CD4-positive, alpha-beta T cell treated with Interleukin-6 at 100 ng/mL for 8 hours (primary cell): ENCODE results near the gene RGS9.
"Not testable (repeated sequence)": the region's sequence is repeated elsewhere in the genome, so short reads cannot be mapped to it uniquely, and the experiment has no call there.

Experiments
- DNase-seq: peaks from one replicate; pipeline ENCODE4 v3.0.0-alpha.2; 2020; ENCODE audit warnings: mixed read lengths, low spot score

RGS9 gene

DNA sequence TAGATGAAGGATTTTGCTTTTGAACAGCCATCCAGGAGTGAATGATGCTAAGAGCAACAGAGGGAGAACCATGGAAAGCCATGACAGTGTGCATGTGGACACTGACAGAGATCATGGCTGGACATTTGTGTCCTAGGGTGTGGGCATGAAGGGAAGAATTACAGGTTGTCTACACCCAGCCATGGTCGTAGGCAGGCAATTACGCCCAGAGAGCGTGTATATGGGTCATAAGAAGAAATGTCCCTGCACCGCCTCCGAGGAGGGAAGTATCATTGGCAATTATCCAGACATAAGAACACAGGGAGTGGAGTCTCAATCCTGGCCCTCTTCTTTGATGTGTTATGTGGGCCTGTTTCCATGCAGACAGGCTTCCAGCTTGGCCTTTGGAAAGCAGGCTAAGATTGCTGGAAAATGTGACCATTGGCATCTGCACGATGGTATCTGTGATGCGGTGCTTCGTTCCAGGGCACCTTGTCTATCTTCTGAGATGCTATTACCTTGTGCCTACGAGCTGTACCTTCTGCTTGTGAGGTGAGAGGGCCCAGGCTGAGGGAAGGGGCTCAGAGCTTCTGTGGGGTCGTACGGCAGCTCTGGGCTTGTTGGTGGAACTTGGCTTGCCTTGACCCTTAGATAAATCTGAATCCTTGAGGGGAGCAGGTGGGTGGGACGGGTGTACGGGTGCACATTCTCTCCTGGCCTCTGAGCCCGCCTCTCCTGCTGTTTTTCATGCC lies 19.8 kb downstream of the RGS9 start:
- no peak for DNase-seq

DNA sequence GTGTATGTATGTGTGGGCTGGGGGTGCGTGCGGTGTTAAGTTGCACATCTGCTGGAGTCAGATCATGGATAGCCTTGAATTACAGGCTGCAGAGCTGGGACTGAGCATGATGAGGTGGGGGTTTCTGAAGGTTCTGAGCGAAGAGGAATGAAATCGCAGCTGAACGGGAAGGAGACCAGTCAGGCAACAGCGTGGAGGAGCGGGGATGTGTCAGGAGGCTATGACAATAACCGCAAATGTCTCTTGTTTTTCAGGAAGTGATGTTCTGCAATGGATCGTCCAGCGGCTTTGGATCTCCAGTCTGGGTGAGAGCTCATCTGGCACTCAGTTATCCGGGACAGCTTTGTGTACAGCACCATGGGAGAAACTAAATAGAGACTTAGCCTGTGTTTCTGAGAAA lies 20.9 kb downstream of the RGS9 start:
- no peak for DNase-seq

DNA sequence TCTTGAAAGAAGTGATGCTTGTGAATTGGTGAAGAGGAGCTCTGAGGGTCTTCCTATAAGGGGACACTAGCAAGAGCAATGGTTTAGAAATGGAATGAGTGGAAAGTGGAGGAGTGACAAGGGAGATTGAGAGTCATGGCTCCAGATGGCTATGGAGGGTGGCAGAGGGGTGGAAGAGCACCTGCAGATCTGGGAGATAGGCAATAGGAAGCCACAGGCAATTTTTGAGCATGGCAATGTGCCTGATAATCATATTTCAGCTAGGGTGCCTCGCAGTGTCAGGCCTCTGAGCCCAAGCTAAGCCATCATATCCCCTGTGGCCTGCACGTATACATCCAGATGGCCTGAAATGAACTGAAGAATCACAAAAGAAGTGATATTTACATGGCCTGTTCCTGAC lies 21.5 kb downstream of the RGS9 start:
- no peak for DNase-seq

DNA sequence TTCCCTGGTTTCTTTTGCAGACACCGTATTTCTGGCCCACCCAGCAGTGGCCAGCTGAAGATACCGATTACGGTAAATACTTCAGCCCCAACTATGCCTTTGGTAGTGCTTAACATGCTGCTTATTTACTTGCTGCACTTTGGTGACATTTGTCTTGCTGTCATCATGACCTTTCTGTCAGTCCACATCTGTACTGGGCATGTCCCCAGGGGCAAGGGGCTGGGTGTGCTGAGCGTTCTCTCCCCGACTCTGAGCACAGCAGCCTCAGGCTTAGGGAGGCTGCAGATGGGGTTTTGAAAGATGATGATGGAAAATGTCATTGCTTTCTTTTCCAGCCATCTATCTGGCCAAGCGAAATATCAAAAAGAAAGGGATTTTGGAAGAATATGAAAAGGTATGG lies 23.3 kb downstream of the RGS9 start:
- DNase-seq: no peak

DNA sequence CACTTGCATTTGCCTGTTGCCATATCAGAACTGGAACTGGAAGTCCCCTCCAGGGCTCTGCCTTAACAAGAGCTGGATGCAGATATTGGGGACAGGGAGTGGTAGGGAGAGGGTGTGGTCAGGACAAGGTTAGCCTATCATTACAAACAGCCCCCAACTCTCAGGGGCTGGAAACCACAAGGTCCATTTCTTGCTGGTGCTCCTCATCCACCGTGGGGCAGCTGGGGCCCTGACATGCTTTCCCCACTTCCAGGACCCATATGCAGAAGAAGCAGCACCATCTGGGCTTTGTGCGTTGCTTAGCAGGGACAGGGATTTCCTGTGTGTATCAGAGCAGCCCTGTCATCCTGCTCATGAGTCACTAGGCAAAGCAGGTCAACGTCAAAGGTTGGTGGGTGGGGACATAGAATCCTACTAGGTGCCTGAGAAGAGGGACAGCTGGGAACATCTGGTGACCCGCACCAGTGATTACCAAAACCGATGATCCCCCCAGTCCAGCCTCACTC lies 26.9 kb downstream of the RGS9 start:
- DNase-seq: peak; percentile 52

DNA sequence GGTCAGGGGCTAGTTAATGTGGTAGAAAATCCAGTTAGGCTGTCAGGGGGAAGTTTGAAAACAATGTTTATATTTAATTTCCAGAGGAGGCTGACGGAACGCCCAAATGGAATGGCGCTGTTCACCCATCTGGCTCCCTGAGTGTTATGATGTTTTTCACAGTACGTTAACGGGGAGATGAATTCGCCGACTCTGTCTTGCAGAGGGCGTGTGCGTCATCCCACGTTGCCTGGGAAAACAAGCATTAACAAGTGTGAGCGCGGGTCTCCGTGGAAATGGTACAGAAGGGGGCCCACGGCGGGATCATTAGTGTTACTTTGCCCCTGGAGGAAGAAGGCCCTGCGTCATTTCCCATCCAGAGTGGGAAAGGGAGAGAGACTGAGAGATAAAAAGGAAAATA lies 29.6 kb downstream of the RGS9 start:
- no peak for DNase-seq

DNA sequence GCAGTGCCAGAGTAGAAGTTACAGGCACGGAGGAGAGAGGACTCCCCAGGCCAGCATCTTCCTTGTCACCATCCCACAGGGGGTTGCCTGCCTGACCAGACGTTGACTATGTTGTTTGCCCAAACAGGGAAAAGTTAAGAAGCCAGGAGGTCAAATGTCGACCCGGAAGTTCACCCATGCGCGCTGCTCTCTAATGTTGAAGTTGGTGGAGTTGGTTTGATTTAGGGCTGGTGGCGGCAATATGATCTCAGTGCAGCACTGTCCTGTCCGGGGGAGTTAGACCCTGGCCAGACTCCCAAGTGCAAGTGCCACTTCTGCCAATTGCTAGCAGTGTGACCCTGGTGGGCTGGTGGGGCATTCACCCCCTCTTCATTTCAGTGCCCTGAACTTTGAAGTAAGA lies 30.4 kb downstream of the RGS9 start:
- no peak for DNase-seq

DNA sequence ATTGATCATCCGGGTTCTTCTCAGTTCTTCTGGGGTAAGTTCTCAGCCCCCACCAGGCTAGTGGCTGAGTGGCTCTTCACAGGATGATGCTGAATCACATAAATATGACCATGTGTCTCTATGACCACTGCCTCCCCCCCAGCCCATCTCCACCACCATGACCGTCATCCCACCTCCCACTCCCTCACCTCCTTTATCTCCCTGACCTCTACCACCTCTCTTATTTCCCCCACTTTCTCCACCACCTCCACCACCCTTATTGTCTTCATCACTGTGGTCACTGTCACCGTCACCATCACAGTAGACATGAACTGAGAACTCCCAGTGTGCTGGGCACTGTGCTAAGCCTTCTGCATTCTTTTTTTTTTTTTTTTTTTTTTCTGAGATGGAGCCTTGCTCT lies 32.5 kb downstream of the RGS9 start:
- no peak for DNase-seq

DNA sequence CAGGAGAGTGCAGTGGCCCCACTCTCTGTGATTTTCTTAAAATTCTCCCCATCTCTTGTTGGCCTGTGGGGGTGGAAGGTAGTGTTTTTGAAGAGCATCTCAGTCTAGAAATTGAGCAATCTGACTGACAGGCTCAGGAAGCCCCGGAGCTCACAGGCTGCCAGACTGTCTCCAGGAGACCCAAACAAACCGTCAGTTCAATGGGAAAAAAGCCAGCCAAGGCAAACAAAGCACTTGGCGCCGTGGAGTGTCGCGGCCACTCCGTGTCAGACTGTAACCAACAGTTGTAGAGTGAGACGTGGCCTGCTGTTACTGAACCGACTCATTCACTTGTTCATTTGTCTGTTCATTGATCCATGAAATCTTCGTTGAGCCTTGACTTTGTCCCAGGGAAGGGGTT lies 33.7 kb downstream of the RGS9 start:
- DNase-seq: no peak

DNA sequence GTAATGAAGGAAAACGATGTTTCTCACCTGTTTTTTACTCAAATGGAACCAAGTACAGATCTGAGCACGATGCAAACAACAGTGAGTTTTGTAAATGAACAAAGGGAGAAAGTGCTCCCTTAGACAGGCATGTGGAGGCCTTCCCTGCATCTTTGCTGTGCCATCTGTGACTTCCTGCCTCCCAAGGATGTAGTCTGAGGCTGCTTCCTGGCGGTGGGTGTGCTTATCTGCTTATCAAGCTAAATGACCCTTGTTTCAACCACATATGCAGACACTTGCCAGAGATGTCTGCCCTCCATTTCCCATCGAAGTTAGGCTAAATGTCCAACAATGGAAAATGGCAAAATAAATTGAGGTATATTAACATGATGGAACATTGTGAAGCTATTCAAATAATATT lies 34.6 kb downstream of the RGS9 start:
- DNase-seq: no peak

DNA sequence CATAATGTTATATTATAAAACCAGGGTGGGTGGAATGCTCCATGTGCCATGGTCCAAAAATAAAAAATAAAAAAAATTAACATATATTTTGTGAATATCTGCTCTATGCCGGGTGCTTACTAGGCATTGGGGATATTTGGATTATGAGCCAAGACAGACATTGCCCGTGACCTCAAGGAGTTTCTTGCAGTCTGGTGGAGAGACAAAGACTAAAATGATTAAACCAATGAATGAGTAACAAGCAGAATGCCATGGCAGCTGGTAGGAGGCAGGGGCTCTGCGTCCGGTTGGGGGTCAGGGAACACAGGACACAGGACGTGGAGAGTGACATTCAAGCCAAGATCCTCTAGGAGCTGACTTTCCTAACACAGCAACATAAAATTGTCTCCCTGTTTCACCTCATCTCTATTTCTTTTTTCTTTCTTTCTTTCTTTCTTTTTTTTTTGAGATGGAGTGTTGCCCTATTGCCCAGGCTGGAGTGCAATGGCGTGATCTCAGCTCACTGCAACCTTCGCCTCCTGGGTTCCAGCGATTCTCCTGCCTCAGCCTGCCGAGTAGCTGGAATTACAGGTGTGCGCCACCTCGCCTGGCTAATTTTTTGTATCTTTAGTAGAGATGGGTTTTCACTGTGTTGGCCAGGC lies 35.4 kb downstream of the RGS9 start:
- no peak for DNase-seq

DNA sequence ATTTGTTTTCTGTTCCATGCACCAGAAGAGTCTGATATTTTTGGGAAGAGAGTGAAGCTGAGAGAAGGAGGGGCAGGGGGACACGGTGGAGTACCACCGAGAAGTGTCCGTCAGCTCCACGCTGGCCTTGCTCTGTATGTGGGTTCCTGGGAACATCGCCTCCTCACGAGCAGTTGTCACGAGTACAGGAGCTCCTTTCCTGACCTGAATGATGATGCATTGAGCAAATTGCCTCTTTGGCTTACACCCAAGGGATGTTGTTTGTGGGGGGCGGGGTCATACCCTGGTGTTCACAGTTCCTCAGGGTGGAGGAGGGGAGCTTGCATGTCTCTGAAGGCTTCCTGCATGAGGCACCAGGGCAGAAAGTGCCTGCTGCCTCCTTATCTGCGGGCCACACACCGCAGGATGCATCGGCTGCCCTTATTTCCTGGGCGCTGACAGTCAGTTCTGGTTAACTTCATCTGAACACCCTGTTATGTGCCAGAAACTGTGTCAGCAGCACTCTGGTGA lies 36.2 kb downstream of the RGS9 start:
- peak; percentile 89 for DNase-seq

DNA sequence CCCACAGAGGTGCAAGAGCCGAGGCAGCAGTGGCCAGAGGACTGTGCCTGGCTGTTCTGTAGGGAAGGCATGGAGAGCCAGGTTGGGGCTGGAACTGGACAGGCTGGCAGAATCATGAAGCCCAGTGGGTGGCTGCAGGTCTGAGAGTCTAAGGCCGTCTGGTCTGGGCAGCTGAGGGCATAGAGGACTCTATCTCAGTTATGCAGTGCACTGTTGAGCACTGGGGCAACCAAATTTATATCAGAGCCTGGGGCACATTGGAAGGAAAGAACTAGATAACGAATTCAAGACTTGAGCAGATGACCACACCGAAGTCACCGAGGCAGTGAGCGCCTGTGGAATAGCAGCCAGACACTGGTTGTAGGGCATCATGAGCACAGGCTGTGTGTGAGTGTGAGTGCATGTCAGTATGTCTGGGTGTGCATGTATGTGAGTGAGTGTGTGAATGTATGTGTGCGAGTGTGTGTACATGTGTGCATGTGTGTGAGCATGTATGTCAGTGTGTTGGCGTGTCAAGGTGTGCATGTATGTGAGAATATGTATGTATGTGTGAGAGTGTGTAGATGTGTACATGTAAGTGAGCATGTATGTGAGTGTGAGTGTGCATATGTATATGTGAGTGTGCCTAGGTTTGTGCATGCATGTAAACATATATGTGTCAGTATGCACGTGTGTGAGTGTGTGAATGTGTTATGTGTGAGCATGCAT lies 37.0 kb downstream of the RGS9 start:
- DNase-seq: no peak

DNA sequence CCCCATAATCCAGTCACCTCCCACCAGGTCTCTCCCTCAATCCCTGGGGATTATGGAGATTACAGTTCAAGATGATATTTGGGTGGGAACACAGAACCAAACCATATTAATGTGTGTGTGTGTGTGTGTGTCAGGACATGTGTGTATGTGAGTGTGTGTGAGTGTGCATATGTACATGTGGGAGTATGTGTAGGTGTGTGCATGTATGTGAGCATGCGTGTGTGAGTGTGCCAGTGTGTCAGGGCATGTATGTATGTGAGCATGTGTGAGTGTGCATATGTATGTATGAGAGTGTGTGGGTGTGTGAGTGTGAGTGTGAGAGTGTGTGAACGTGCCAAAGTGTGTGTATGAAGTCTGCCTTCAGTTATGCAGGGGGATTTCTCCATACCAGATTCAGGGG lies 37.8 kb downstream of the RGS9 start:
- DNase-seq: no peak

DNA sequence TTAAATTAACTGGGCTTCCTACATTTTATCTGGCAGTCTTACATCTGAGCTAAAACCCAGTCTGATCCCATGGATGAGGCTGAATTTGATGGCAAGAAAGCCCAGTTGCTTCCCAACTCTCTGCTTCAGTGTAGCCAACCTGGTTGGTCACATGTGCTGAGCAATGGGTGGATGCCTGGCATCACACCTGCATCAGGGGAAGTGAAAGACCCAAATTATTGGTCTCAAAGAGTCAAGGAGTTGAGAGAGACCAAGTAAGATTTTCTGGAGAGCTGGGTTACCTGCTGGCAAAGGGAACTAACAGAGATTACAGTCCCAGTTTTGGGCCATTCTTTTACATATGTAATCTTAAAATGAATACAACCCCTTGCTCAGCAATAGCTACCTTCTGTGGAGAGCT lies 38.8 kb downstream of the RGS9 start:
- DNase-seq: no peak

DNA sequence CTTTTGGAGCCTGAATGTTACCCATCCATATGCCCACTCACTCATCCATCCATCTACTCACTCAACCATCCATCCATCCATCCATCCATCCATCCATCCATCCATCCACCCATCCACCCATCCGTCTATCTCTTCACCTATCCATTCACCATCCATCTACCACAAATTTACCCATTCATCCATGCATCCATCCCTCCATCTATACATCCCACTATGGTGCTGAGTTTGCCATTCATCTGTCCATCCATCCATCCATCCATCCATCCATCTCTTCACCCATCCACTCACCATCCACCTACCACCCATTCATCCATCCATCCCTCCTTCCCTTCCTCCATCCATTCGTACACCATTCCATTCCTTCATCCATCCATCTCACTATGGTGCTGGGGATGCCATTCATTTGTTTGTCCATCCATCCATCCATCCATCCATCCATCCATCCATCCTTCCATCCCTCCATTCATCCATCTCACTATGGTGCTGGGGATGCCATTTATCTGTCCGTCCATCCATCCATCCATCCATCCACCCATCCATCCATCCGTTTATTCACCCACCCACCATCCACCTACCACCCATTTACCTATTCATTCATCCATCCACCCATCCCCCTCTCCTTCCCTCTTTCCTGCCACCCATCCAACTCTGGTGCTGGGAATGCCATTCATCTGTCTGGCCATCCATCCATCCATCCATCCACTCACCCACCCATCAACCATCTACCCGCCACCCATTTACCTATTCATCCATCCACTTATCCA lies 39.7 kb downstream of the RGS9 start:
- no peak for DNase-seq

DNA sequence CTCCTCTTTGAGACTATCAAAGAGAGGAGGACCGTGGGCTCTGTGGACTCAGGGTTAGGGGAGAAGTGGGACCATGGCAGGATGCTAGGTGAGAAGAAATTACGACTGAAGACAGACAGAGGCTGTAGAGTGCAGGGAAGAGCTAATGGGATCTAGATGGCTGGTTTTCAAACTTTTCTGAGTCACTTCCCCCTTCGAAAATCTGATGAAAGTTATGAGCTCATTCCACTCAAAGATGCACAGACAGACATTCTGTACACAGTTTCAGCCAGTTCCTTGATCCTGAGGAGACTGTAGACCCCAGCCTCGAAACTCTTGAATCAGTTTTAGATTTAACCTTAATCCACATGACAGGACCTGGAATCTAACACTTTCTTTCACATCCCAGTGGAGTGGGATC lies 40.7 kb downstream of the RGS9 start:
- DNase-seq: no peak

DNA sequence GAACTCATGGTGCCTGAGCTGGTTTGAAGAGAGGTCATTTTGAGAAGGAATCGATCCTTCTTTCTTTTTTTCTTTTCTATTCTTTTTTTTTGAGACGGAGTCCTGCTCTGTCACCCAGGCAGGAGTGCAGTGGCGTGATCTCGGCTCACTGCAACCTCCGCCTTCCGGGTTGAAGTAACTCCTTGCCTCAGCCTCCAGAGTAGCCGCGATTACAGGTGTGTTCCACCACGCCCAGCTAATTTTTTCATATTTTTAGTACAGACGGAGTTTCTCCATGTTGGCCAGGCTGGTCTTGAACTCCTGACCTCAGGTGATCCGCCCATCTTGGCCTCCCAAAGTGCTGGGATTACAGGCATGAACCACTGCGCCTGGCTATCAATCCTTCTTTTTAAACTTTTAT lies 43.1 kb downstream of the RGS9 start:
- DNase-seq: not testable (repeated sequence)

DNA sequence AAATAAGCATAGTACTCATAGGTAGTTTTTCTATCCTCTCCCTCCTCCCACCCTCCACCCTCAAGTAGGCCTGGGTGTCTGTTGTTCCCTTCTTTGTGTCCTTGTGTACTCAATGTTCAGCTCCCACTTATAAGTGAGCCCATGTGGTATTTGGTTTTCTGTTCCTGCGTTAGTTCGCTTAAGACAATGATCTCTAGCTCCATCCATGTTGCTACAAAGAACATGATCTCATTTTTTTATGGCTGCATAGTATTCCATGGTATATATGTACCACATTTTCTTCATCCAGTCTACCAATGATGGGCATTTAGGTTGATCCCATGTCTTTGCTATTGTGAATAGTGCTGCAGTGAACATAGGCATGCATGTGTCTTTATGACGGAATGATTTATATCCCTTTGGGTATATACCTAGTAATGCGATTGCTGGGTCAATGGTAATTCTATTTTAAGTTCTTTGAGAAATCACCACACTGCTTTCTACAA lies 43.6 kb downstream of the RGS9 start:
- not testable (repeated sequence) for DNase-seq

DNA sequence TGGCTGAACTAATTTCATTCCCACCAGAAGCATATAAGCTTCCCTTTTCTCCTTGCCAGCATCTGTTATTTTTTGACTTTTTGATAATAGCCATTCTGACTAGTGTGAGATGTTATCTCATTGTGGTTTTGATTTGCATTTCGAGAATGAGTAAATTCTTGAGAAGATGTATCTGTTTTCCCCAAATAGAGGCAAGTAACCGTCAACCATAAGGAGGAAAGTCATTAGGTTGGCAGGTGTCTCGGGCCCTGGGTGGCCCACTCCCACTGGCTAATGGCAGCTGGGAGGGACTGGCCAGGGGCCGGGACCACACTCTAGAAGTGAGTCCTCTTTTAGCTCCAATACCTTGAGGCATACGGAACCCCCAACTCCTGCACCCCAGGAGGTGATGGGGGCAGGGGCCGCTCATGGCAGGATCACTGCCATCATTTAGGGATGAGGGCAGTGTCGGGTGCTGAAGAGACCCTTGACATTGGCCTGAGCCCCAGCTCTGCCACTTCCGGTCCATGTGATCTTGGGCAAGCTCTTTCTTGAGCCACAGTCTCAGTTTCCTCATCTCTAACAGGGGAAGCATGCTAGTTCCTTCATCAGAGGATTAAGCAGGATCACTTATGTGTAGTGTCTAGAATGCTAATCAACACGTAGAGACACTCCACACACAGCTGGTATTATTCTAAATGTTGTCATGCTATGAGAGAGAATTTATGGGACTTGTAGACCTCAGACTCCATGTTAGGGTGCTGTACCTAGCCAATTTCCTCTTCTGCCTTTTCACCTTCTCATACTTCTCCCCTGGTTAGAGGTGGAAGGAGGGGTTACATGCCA lies 44.3 kb downstream of the RGS9 start:
- DNase-seq: no peak

DNA sequence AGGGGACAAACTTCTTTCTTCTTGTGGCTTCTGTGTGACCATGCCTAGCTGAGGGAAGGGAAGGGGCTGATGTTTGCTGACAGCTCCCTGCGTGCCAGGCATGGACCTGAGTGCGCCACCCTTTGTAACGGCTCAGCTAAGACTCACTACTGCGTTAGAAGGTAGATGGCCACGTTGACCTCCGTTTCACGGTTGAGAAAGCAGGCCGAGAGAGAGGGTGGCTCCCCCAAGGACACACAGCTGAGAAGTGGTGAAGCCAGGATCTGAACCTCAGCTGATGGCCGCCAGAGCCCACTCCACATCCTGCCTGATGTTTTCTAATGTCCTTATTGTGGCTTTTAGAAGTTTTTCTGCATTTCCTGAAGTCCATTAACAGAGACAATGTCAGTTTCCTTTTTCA lies 45.1 kb downstream of the RGS9 start:
- no peak for DNase-seq
